ENCODE measurements around the gene SLC6A5.

DNA sequence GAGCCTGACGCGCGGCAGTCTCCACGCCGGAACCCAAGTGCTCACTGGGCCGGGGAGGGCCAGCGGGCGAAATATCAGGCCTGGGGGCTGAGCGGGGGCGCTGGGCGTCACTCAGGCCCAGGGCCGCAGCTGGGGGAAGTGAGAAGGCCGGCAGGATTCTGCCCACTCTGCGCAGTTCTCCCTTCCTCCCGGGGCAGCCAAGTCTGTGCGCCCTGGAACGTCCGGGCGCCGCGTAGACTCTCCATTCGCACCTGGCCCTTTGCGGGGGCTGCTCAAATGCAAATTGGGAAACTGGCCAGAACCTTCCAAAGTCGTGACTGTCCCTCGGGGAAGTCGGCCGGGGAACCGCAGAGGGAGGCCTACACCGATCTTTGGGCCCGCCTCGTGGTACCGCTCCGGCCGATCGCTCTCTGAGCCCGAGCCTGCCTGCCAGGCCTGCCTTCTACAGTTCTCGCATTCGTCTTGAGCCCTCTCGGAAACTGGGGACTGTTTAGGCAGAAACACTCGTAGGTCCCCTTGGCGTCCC, 2.2 kb upstream of the SLC6A5 start:
- TF ChIP-seq, protein P1, sequence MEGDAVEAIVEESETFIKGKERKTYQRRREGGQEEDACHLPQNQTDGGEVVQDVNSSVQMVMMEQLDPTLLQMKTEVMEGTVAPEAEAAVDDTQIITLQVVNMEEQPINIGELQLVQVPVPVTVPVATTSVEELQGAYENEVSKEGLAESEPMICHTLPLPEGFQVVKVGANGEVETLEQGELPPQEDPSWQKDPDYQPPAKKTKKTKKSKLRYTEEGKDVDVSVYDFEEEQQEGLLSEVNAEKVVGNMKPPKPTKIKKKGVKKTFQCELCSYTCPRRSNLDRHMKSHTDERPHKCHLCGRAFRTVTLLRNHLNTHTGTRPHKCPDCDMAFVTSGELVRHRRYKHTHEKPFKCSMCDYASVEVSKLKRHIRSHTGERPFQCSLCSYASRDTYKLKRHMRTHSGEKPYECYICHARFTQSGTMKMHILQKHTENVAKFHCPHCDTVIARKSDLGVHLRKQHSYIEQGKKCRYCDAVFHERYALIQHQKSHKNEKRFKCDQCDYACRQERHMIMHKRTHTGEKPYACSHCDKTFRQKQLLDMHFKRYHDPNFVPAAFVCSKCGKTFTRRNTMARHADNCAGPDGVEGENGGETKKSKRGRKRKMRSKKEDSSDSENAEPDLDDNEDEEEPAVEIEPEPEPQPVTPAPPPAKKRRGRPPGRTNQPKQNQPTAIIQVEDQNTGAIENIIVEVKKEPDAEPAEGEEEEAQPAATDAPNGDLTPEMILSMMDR (IDR thresholded peaks at IDR 0.05; ENCODE audit: poor library complexity), result no peak
- peak; percentile 90 for TF ChIP-seq EZH2 (IDR thresholded peaks at IDR 0.05; ENCODE audit: borderline replicate concordance)

Data from hepatocyte (in vitro differentiated cells).